Neural crest cell (in vitro differentiated cells): ENCODE results near the gene FMNL2. TPM values are rescaled to one million over a fixed set of nuclear protein-coding genes. Genes with fewer than 3 reads are reported as not detected.
A peak's percentile ranks its signal among the peaks of the same experiment; 100 is the strongest.

ENCODE experiments used
- DNase-seq: peaks from one replicate; pipeline ENCODE4 v3.0.0; 2021; ENCODE audit warnings: low read depth, mixed read lengths, low spot score
- H3K27ac Mint-ChIP-seq: one replicate; pipeline ENCODE4 v1.8.0; 2021; ENCODE audit warnings: mild to moderate bottlenecking, mixed read lengths; ENCODE audit not compliant: unreplicated experiment
- H3K27me3 Mint-ChIP-seq: 2 replicates; pipeline ENCODE4 v1.8.0; 2021; ENCODE audit warnings: low read depth, mild to moderate bottlenecking, mixed read lengths
- H3K36me3 Mint-ChIP-seq: 2 replicates; pipeline ENCODE4 v1.8.0; 2021; ENCODE audit warnings: low read depth, mild to moderate bottlenecking, mixed read lengths
- H3K4me1 Mint-ChIP-seq: 2 replicates; pipeline ENCODE4 v1.8.0; 2021; ENCODE audit warnings: mixed read lengths
- H3K4me3 Mint-ChIP-seq: one replicate; pipeline ENCODE4 v1.8.0; 2021; ENCODE audit warnings: mild to moderate bottlenecking, mixed read lengths
- H3K9me3 Mint-ChIP-seq: 2 replicates; pipeline ENCODE4 v1.8.0; 2021; ENCODE audit warnings: mixed read lengths
- CTCF ChIP-seq: fragments of 200-600 bp; sonication (generic); conservative IDR thresholded peaks from 2 replicates; pipeline ENCODE4 v1.5.0; 2021; ENCODE audit warnings: antibody characterized with exemption, mild to moderate bottlenecking
- total RNA-seq: library from RNA; stranded (reverse); gene quantifications from 2 replicates; pipeline ENCODE4 v1.2.1, GENCODE V29; 2021

The FMNL2 gene
- total RNA-seq, 1 donor from 2014 or later, result 54.9 TPM

GRCh38 chr2:152405206-152406118, 70.5 kb downstream of the FMNL2 start:
- Mint-ChIP-seq H3K9me3 (no peaks in the 10 kb centered on the region), H3K27ac (no peak overlapping the region), H3K27me3 (no peaks in the 10 kb centered on the region), H3K4me3 (no peak overlapping the region), H3K4me1 (peaks cover 63% of the 10 kb centered on the region), H3K36me3 (no peaks in the 10 kb centered on the region)
- DNase-seq, result no peak
- TF ChIP-seq CTCF, result no peak

- peaks cover 65% of the 10 kb centered on the region for H3K4me1 Mint-ChIP-seq
- no peak overlapping the region for H3K27ac Mint-ChIP-seq
- H3K9me3 Mint-ChIP-seq, result no peaks in the 10 kb centered on the region
- H3K36me3 Mint-ChIP-seq, result no peaks in the 10 kb centered on the region
- no peak for TF ChIP-seq CTCF
- no peak for DNase-seq
- no peaks in the 10 kb centered on the region for H3K27me3 Mint-ChIP-seq
- H3K4me3 Mint-ChIP-seq, result no peak overlapping the region
These were observed 71.3 kb downstream of the FMNL2 start for GRCh38 chr2:152406119-152406835.

- Mint-ChIP-seq H3K27ac (no peak overlapping the region), H3K9me3 (no peaks in the 10 kb centered on the region), H3K4me3 (no peak overlapping the region), H3K4me1 (peaks cover 66% of the 10 kb centered on the region), H3K36me3 (no peaks in the 10 kb centered on the region), H3K27me3 (no peaks in the 10 kb centered on the region)
- no peak for DNase-seq
- TF ChIP-seq CTCF, result no peak
These were observed 71.8 kb downstream of the FMNL2 start for GRCh38 chr2:152406836-152407161.

GRCh38 chr2:152407204-152407721, 72.3 kb downstream of the FMNL2 start:
- H3K4me3 Mint-ChIP-seq, result no peak overlapping the region
- H3K27me3 Mint-ChIP-seq, result no peaks in the 10 kb centered on the region
- no peak for TF ChIP-seq CTCF
- no peaks in the 10 kb centered on the region for H3K36me3 Mint-ChIP-seq
- no peaks in the 10 kb centered on the region for H3K9me3 Mint-ChIP-seq
- peaks cover 66% of the 10 kb centered on the region for H3K4me1 Mint-ChIP-seq
- peak; percentile 32 for DNase-seq
- H3K27ac Mint-ChIP-seq, result no peak overlapping the region

GRCh38 chr2:152407806-152408205, 72.8 kb downstream of the FMNL2 start:
- no peak for TF ChIP-seq CTCF
- H3K4me1 Mint-ChIP-seq, result peaks cover 62% of the 10 kb centered on the region
- DNase-seq, result no peak
- H3K36me3 Mint-ChIP-seq, result no peaks in the 10 kb centered on the region
- H3K4me3 Mint-ChIP-seq, result no peak overlapping the region
- H3K9me3 Mint-ChIP-seq, result no peaks in the 10 kb centered on the region
- no peak overlapping the region for H3K27ac Mint-ChIP-seq
- H3K27me3 Mint-ChIP-seq, result no peaks in the 10 kb centered on the region
